GM10266 (cell line): ENCODE results near the gene NCAPH2.

ENCODE experiments used
- DNase-seq: peaks from one replicate; pipeline ENCODE4 v3.0.0; 2012; ENCODE audit errors: extremely low spot score
- TF ChIP-seq, protein P1 (sequence below): IDR thresholded peaks from 2 replicates; pipeline ENCODE4 v1.5.1; 2012; ENCODE audit warnings: mild to moderate bottlenecking, low read depth; ENCODE audit not compliant: control insufficient read depth, insufficient read depth; ENCODE audit errors: missing control alignments

The NCAPH2 gene

DNA sequence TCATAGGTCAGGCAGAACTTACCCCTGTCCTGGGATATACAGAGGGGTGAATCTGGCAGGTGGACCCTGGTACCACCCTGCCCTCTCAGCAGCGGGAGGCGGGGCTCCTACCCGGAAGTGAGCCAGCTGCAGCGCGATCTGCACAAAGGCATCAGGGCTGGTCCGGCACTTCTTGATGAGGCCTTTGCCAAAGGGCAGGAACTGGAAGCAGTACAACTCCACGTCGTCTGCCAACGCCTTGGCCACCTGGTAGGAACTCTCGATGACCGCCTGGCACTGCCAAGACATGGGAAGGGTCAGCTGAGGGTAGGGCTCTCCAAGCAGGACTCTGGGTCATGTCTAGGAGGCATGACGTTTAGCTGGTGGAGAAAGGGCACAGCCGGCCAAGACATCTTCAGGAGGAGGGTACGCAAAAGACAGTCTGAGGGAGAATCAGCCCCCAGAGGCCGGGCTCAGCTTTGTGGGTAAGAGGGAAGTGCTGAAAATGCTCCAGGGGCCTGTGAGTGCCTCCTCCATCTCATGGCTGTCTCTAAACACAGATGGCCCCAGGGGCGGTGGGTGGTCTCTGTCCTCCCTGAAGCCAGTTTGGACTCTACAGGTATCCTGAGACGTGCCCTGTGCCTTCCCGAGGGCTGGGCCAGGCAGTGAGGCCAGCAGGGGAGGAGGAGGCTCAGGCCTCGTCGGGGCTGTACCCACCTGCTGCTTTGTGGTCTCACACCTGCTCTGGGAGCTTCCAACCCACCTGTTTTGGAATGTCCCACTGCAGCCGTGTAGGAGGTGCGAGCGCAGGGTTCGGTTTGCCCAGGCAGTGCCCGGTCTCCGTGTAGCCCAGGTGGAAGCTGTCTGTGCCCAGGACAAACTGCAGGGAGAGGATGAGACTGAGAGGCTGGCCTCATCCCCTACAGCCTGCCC is 63.5 kb downstream of the NCAPH2 start:
- TF ChIP-seq, protein P1, sequence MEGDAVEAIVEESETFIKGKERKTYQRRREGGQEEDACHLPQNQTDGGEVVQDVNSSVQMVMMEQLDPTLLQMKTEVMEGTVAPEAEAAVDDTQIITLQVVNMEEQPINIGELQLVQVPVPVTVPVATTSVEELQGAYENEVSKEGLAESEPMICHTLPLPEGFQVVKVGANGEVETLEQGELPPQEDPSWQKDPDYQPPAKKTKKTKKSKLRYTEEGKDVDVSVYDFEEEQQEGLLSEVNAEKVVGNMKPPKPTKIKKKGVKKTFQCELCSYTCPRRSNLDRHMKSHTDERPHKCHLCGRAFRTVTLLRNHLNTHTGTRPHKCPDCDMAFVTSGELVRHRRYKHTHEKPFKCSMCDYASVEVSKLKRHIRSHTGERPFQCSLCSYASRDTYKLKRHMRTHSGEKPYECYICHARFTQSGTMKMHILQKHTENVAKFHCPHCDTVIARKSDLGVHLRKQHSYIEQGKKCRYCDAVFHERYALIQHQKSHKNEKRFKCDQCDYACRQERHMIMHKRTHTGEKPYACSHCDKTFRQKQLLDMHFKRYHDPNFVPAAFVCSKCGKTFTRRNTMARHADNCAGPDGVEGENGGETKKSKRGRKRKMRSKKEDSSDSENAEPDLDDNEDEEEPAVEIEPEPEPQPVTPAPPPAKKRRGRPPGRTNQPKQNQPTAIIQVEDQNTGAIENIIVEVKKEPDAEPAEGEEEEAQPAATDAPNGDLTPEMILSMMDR: no peak
- DNase-seq: no peak

DNA sequence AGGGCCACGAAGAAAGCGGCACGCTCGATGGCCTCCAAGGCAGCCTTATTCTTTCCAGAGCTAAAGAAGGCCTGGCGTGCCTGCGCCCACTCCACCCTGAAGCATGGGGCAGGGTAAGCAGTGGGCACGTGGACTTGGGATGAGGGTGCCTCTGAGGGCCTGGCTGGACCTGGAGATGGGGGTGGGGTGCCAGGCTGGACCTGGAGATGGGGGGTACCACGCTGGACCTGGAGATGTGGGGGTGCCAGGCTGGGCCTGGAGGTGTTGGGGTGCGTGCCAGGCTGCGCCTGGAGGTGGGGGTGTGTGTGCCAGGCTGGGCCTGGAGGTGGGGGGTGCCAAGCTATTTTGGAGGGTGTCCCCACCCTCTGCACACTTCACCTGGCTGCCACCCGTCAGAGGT is 64.9 kb downstream of the NCAPH2 start:
- DNase-seq: no peak
- TF ChIP-seq, protein P1: no peak

DNA sequence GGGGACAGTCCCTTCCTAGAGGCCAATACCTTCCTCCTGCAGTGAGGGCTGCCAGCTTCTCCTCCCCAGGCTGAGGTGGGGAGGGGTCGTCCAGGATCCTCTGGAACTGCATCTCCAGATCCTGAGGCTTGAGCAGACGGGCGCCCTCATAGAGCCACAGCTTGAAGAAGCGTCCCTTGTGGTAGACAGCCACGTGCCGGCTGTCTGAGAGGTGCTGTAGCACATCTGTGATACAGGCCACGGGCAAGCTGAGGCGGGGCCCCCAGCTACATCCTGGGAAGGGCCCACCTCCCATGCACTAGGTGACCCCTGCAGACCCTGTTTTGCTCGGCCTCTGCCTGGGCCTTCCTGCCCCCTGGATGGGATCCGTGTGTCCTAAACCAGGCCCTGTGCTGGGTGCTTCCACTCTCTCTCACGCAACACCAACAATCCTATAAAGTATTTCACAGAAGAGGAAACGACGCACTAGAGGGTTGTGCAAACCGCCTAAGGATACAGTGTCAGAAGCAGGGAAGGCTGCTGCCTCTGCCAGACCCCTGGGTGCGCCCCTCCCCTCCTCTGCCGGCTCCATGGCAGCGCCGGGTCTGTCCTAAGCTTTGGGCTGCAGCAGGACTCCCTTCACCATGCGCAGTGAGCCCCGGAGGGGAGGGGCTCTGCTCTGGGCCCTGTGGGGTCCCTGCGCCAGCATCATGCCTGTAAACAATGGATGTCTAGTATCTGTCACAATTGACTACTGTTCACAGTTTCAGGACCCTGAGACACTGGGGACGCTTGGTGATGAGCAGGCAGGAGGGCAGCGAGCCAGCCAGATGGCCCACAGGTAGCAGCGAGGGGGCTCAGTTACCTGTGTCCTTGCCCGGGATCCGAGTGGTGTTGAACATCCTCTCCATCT is 65.7 kb downstream of the NCAPH2 start:
- DNase-seq: no peak

DNA sequence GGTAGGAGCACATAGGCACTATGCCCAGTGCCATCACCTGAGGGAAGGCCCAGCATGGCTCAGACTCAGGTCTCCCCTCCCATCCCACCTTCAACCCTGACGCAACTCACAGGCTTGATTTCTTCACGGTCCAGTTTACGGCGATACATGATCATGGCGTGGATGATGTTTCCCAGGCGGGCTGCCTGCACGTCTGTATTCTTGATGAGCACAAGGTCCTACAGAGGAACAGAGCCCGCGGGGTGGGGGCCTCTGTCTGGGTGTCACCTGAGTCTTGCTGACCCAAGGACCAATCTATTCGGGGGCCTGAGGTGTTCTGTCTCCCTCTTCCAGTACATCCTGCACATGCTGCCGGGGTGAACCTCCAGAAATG is 66.3 kb downstream of the NCAPH2 start:
- TF ChIP-seq, protein P1: no peak
- DNase-seq: no peak

More for the DNA sequence above, 65.7 kb downstream of the NCAPH2 start:
- TF ChIP-seq, protein P1: no peak
